ENCODE data around the gene SOX8.

The SOX8 gene

DNA sequence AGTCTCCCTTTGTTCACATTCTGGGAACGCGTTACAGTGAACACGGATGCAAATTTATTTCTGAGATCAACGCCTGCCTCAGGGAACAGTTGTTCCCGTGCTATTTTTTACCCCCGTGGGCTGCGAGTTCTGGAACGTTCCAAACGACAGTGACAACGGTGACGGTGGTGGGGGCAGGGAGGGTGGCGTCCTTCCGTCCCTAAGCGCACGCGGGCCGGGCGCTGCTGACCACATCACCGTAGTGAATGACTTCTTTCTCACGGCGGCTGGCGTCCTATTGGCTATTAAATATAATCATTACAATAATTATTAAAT is 45.9 kb downstream of the SOX8 start:
- H3K36me3 ChIP-seq (ENCODE audit: control insufficient read depth, insufficient read depth, low read length), result no peaks in the 10 kb centered on the region
- H3K9ac ChIP-seq (ENCODE audit: low read length), result no peak overlapping the region
- H3K27me3 ChIP-seq (ENCODE audit: control insufficient read depth, insufficient read depth, low read length), result peaks cover 8% of the 10 kb centered on the region
- no peaks in the 10 kb centered on the region; the same call in 1 of the 2 replicates for H3K4me1 ChIP-seq (ENCODE audit: control insufficient read depth, insufficient read depth, low read length)
- no peak overlapping the region for H3K4me3 ChIP-seq (ENCODE audit: low read depth, low read length)
- H3K9me3 ChIP-seq (ENCODE audit: control insufficient read depth, insufficient read depth, low read depth, low read length), result 0 out of 2 replicates have a peak, but pooled peaks cover under 1% of the 10 kb centered on the region
- no peak overlapping the region for H3K27ac ChIP-seq (ENCODE audit: low read depth, low read length)

DNA sequence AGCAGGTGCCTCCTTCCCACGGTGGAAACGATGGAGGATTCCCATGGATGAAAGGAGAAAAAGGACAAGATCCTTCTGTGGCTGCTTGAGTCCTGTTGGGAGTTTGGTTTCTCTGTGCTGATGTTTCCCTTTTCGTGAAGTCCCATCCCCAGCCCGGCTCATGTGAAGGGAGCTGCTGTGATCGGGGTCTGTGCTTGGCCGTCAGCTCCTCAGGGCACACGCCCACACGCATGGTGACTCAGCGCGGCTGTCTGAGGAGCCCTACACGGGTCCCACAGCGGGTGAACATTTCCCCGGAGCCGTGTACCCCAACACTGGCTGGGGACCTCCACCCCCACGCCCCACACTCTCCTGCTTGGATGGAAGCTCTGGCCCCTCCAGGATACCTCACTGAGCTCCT is 46.5 kb downstream of the SOX8 start:
- Histone ChIP-seq H3K4me3 (ENCODE audit: low read depth, low read length) (no peak overlapping the region), H3K9ac (ENCODE audit: low read length) (no peak overlapping the region), H3K4me1 (ENCODE audit: control insufficient read depth, insufficient read depth, low read length) (no peaks in the 10 kb centered on the region; the same call in 1 of the 2 replicates), H3K27me3 (ENCODE audit: control insufficient read depth, insufficient read depth, low read length) (peaks cover 8% of the 10 kb centered on the region), H3K9me3 (ENCODE audit: control insufficient read depth, insufficient read depth, low read depth, low read length) (peaks cover 6% of the 10 kb centered on the region; the same call in 1 of the 2 replicates), H3K27ac (ENCODE audit: low read depth, low read length) (no peak overlapping the region), H3K36me3 (ENCODE audit: control insufficient read depth, insufficient read depth, low read length) (no peaks in the 10 kb centered on the region)

DNA sequence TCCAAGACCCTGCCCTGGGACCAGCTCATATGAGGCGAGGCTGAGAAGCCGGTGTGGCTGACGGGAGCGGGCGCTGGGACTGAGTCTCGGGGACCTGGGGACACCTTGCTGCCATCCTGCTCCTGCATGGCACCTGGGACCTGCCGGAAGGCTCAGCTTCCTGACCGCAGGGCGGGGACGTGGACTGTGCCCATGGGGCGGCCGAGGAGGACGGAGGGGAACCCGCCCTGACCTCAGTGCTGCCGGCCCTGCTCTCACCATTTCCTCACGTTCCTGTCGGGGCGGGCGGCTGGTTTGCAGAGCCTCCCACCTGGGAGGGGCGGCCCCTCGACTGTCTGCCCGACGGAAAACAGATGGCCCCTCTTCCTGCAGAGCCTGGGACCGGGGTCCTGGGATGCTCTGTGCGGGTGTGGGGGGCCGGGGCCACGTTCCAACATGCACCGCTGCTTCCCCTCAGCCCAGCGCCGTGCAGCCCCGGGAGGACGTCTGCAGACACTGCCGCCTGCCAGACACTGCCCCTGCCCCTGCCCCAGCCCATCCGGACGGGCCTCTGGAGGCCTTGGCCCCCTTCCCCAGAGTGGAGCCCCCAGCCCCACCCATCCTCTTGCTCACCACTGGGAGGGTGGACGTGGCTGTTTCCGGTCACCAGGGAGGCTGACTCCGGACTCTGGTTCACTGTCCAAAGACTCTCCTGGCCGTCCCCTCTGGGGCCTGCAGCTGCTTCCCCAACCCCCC is 47.1 kb downstream of the SOX8 start:
- H3K9me3 ChIP-seq (ENCODE audit: control insufficient read depth, insufficient read depth, low read depth, low read length), result peaks cover 12% of the 10 kb centered on the region; the same call in 1 of the 2 replicates
- no peaks in the 10 kb centered on the region for H3K36me3 ChIP-seq (ENCODE audit: control insufficient read depth, insufficient read depth, low read length)
- no peaks in the 10 kb centered on the region; the same call in 1 of the 2 replicates for H3K4me1 ChIP-seq (ENCODE audit: control insufficient read depth, insufficient read depth, low read length)
- H3K4me3 ChIP-seq (ENCODE audit: low read depth, low read length), result no peak overlapping the region
- no peak overlapping the region for H3K9ac ChIP-seq (ENCODE audit: low read length)
- H3K27ac ChIP-seq (ENCODE audit: low read depth, low read length), result no peak overlapping the region
- peaks cover 8% of the 10 kb centered on the region for H3K27me3 ChIP-seq (ENCODE audit: control insufficient read depth, insufficient read depth, low read length)

DNA sequence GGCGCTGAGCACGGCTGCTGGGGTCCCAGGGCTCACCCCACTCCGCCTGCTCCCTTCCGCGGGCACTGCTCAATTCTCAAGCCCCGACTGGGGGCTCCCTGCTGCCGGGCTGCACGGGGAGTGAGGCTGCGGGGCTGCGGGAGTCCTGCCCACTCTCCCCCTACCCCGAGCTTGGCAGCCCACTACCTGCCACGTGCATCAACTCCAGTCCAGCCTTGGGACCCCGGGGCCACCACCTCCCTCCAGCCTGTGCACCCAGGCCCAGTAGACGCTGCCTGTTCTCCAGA is 47.6 kb downstream of the SOX8 start:
- no peaks in the 10 kb centered on the region for H3K36me3 ChIP-seq (ENCODE audit: control insufficient read depth, insufficient read depth, low read length)
- H3K27ac ChIP-seq (ENCODE audit: low read depth, low read length), result no peak overlapping the region
- H3K9me3 ChIP-seq (ENCODE audit: control insufficient read depth, insufficient read depth, low read depth, low read length), result peaks cover 12% of the 10 kb centered on the region; the same call in 1 of the 2 replicates
- no peak overlapping the region for H3K9ac ChIP-seq (ENCODE audit: low read length)
- no peak overlapping the region for H3K4me3 ChIP-seq (ENCODE audit: low read depth, low read length)
- peaks cover 8% of the 10 kb centered on the region for H3K27me3 ChIP-seq (ENCODE audit: control insufficient read depth, insufficient read depth, low read length)
- no peaks in the 10 kb centered on the region; the same call in 1 of the 2 replicates for H3K4me1 ChIP-seq (ENCODE audit: control insufficient read depth, insufficient read depth, low read length)

DNA sequence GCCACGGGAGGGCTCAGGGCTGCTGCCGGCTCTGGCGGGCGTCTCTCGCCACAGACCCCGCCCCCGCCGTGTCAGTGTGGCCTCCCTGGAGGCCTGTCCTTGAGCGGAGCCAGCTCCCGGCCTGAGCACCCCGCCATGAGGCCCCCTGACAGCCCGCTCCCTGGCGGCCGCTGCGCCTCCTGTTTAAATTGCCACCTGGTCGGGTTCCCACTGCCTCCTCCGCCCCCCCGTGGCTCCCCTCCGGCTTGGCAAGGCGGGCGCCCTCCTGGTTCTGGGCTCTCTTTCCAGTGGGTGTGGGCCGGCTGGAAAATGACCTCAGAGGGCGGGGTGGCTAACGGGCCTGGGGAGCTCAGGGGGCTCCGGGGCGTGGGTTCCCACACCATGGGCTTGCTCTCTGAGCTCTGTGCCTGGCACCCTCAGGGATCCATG is 48.9 kb downstream of the SOX8 start:
- no peaks in the 10 kb centered on the region; the same call in 1 of the 2 replicates for H3K4me1 ChIP-seq (ENCODE audit: control insufficient read depth, insufficient read depth, low read length)
- no peaks in the 10 kb centered on the region for H3K36me3 ChIP-seq (ENCODE audit: control insufficient read depth, insufficient read depth, low read length)
- H3K9me3 ChIP-seq (ENCODE audit: control insufficient read depth, insufficient read depth, low read depth, low read length), result peaks cover 14% of the 10 kb centered on the region; the same call in 1 of the 2 replicates
- peaks cover 3% of the 10 kb centered on the region for H3K27me3 ChIP-seq (ENCODE audit: control insufficient read depth, insufficient read depth, low read length)
- H3K9ac ChIP-seq (ENCODE audit: low read length), result no peak overlapping the region
- no peak overlapping the region for H3K27ac ChIP-seq (ENCODE audit: low read depth, low read length)
- H3K4me3 ChIP-seq (ENCODE audit: low read depth, low read length), result no peak overlapping the region

DNA sequence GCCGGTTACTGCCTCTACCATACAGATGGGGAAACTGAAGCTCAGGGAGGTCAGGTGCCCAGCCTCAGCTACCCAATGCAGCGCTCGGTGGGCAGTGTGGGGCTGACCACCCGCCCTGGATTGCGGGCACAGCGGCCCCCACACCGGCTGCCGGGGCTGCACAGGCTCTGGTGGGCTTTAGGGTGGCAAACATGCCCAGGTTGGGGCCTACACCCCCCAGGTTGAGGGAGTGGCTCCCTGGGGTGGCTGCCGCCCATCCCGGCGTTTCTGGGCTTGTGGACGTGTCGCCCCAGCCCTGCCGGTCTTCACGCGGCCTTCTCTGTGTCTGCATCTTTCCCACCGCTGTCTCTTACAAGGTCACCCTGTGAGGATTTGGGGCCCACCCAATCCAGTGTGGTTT is 50.1 kb downstream of the SOX8 start:
- Histone ChIP-seq H3K4me3 (ENCODE audit: low read depth, low read length) (no peak overlapping the region), H3K27me3 (ENCODE audit: control insufficient read depth, insufficient read depth, low read length) (no peaks in the 10 kb centered on the region), H3K9ac (ENCODE audit: low read length) (no peak overlapping the region), H3K36me3 (ENCODE audit: control insufficient read depth, insufficient read depth, low read length) (no peaks in the 10 kb centered on the region), H3K9me3 (ENCODE audit: control insufficient read depth, insufficient read depth, low read depth, low read length) (peaks cover 14% of the 10 kb centered on the region; the same call in 1 of the 2 replicates), H3K27ac (ENCODE audit: low read depth, low read length) (no peak overlapping the region), H3K4me1 (ENCODE audit: control insufficient read depth, insufficient read depth, low read length) (peaks cover under 1% of the 10 kb centered on the region; the same call in 1 of the 2 replicates)

DNA sequence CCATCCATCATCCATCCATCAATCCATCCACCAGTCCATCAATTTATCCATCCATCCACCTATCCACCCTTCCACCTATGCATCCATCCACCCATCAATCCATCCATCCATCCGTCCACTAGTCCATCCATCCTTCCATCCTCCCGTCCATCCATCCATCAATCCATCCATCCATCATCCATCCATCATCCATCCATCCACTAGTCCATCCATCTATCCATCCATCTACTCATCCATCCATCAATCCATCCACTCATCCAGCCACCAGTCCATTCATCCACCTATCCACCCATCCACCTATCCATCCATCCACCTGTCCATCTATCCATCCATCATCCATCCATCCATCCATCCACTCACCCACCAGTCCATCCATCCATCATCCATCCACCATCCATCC is 51.0 kb downstream of the SOX8 start:
- no peaks in the 10 kb centered on the region for H3K36me3 ChIP-seq (ENCODE audit: control insufficient read depth, insufficient read depth, low read length)
- H3K27me3 ChIP-seq (ENCODE audit: control insufficient read depth, insufficient read depth, low read length), result no peaks in the 10 kb centered on the region
- H3K9ac ChIP-seq (ENCODE audit: low read length), result no peak overlapping the region
- H3K27ac ChIP-seq (ENCODE audit: low read depth, low read length), result no peak overlapping the region
- H3K4me1 ChIP-seq (ENCODE audit: control insufficient read depth, insufficient read depth, low read length), result peaks cover 8% of the 10 kb centered on the region; the same call in 1 of the 2 replicates
- H3K9me3 ChIP-seq (ENCODE audit: control insufficient read depth, insufficient read depth, low read depth, low read length), result peaks cover 14% of the 10 kb centered on the region; the same call in 1 of the 2 replicates
- no peak overlapping the region for H3K4me3 ChIP-seq (ENCODE audit: low read depth, low read length)

DNA sequence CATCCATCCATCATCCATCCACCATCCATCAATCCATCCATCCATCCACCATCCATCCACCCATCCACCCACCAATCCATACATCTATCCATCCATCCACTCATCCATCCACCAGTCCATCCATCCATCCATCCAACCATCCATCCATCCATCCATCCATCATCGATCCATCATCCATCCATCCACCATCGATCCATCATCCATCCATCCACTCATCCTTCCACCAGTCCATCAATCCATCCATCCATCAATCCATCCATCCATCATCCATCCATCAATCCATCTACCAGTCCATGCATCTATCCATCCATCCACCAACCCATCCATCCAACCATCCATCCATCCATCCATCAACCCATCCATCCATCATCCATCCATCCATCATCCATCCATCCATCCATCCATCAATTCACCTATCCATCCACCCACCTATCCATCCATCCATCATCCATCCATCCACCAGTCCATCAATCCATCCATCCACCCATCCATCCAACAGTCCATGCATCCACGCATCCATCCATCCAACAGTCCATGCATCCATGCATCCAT is 51.6 kb downstream of the SOX8 start:
- H3K27me3 ChIP-seq (ENCODE audit: control insufficient read depth, insufficient read depth, low read length), result no peaks in the 10 kb centered on the region

DNA sequence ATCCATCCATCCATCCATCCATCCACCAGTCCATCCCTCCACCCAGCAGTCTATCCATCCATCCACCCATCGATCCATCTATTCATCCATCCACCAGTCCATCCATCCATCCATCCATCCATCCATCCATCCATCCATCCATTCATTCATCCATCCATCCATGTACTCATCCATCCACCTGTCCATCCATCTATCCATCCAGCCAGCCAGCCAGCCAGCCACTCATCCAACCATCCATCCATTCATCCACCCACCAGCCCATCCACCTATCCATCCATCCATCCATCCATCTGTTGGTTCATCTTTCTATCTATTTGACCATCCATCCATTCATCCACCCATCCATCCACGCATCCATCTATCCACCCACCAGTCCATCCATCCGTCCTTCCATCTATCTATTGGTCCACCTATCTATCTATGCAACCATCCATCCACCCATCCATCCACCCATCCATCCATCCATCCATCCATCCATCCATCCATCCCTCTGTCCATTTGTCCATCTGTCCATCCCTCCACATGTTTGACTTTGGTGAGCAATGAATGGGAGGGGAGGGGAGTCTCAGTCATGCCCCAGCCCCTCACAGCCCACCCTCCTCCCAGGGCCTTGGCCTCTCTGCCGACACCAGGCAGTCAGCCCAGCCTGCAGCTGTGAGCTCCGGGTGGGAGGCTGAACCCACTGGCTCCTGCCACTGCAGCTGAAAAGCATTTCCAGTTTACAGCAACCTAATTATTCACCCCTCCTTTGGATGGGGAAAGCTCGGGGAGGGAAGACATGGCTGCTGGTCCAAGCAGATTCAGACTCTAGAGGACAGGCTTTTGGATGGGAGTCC is 52.9 kb downstream of the SOX8 start:
- no peak overlapping the region for H3K4me3 ChIP-seq (ENCODE audit: low read depth, low read length)
- H3K27me3 ChIP-seq (ENCODE audit: control insufficient read depth, insufficient read depth, low read length), result no peaks in the 10 kb centered on the region
- no peaks in the 10 kb centered on the region for H3K36me3 ChIP-seq (ENCODE audit: control insufficient read depth, insufficient read depth, low read length)
- H3K9me3 ChIP-seq (ENCODE audit: control insufficient read depth, insufficient read depth, low read depth, low read length), result peaks cover 14% of the 10 kb centered on the region; the same call in 1 of the 2 replicates
- peaks cover 9% of the 10 kb centered on the region; the same call in 1 of the 2 replicates for H3K4me1 ChIP-seq (ENCODE audit: control insufficient read depth, insufficient read depth, low read length)
- no peak overlapping the region for H3K27ac ChIP-seq (ENCODE audit: low read depth, low read length)
- H3K9ac ChIP-seq (ENCODE audit: low read length), result no peak overlapping the region

More for the DNA sequence above, 51.6 kb downstream of the SOX8 start:
- Histone ChIP-seq H3K4me3 (ENCODE audit: low read depth, low read length) (no peak overlapping the region), H3K36me3 (ENCODE audit: control insufficient read depth, insufficient read depth, low read length) (no peaks in the 10 kb centered on the region), H3K9ac (ENCODE audit: low read length) (no peak overlapping the region), H3K9me3 (ENCODE audit: control insufficient read depth, insufficient read depth, low read depth, low read length) (peaks cover 14% of the 10 kb centered on the region; the same call in 1 of the 2 replicates), H3K27ac (ENCODE audit: low read depth, low read length) (no peak overlapping the region), H3K4me1 (ENCODE audit: control insufficient read depth, insufficient read depth, low read length) (peaks cover 9% of the 10 kb centered on the region; the same call in 1 of the 2 replicates)

DNA sequence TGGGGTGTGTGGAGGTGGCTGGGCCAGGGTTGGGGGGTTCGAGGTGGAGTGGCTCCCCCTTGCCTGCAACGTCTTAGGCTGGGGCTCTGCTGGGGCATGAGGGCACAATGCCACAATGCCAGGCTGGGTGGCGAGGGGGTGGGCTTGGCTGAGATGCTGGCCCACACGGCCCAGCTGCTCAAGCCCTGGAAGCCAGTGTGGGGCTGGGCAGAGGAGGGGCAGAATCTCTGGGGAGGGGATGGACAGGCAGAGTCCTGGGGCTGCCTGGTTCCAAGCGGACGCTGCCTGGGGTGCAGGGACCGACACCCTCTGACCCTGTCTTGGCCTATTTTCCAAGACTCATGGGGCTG is 53.5 kb downstream of the SOX8 start:
- Histone ChIP-seq H3K27me3 (ENCODE audit: control insufficient read depth, insufficient read depth, low read length) (no peaks in the 10 kb centered on the region), H3K9ac (ENCODE audit: low read length) (no peak overlapping the region), H3K4me1 (ENCODE audit: control insufficient read depth, insufficient read depth, low read length) (peaks cover 9% of the 10 kb centered on the region; the same call in 1 of the 2 replicates), H3K27ac (ENCODE audit: low read depth, low read length) (no peak overlapping the region), H3K9me3 (ENCODE audit: control insufficient read depth, insufficient read depth, low read depth, low read length) (peaks cover 14% of the 10 kb centered on the region; the same call in 1 of the 2 replicates), H3K36me3 (ENCODE audit: control insufficient read depth, insufficient read depth, low read length) (no peaks in the 10 kb centered on the region), H3K4me3 (ENCODE audit: low read depth, low read length) (no peak overlapping the region)

DNA sequence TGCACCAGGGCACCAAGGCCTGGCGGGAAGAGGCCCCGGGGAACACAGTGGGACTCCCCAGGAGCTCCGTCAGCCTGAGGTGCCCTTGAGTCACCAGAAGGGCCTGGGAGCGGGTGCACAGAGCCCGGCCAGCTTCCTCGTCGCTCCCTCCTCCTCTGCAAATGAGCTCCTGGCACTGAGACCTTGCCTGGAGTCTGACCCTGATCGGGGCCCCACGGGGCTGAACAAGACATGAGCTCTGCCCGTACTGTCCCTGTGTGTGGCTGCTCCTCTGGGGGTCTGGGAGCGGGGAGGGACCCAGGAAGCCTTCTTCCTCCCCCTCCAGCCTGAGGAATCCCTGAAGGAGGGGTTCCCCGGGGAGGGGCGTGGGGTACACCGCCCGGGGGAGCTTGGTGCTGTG is 54.6 kb downstream of the SOX8 start:
- H3K27me3 ChIP-seq (ENCODE audit: control insufficient read depth, insufficient read depth, low read length), result no peaks in the 10 kb centered on the region
- H3K9me3 ChIP-seq (ENCODE audit: control insufficient read depth, insufficient read depth, low read depth, low read length), result peaks cover 14% of the 10 kb centered on the region; the same call in 1 of the 2 replicates
- no peak overlapping the region for H3K9ac ChIP-seq (ENCODE audit: low read length)
- H3K4me3 ChIP-seq (ENCODE audit: low read depth, low read length), result no peak overlapping the region
- no peak overlapping the region for H3K27ac ChIP-seq (ENCODE audit: low read depth, low read length)
- H3K36me3 ChIP-seq (ENCODE audit: control insufficient read depth, insufficient read depth, low read length), result no peaks in the 10 kb centered on the region
- peaks cover 9% of the 10 kb centered on the region; the same call in 1 of the 2 replicates for H3K4me1 ChIP-seq (ENCODE audit: control insufficient read depth, insufficient read depth, low read length)
